Measurements from ENCODE around the gene PPAN. TPM values are rescaled to one million over a fixed set of nuclear protein-coding genes. Genes with fewer than 3 reads are reported as not detected.
A peak's percentile ranks its signal among the peaks of the same experiment; 100 is the strongest.

Gene PPAN
- polyA plus RNA-seq, 1 donor (not counting 4 experiments of a cell fraction or from before 2014, with no cell fraction given): 32.3 TPM

DNA sequence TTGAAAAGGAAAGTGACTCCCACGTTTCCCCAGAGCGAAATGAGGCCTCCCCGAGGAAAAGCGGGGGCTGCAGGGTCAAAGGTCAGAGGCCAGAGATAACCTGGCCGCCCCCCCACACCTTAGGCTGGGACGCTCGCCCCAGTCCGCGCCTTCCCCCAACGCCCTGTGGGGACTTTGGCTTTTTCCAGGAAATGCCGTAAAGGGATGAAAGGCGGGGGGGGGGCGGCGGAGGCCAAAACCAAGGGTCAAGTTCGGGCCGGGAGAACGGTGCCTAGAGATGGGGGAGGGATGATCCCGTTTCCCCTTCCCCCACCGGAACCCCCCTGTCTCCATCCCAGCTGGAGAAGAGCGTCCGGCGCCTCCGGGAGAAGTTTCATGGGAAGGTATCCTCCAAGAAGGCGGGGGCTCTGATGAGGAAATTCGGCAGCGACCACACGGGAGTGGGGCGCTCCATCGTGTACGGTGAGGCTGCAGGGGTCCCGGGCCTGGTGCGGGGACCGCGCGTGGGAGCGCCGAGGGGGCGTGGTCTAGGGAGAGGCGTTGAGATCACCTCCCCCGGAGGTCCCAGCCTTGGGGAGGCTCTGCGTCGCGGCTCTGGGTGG lies 19.5 kb upstream of the PPAN start:
- Histone ChIP-seq H4K20me1 (ENCODE audit: control insufficient read depth, extremely low read depth, insufficient read depth, low read length) (no peaks in the 10 kb centered on the region), H3K79me2 (ENCODE audit: control insufficient read depth, insufficient read depth, low read length) (no peaks in the 10 kb centered on the region), H3K27ac (ENCODE audit: control insufficient read depth, insufficient read depth, low read length) (peak overlapping the region; percentile 56), H3K9ac (ENCODE audit: control insufficient read depth, extremely low read depth, insufficient read depth, low read length) (peak overlapping the region; percentile 83), H3K4me1 (ENCODE audit: control insufficient read depth, extremely low read depth, insufficient read depth, low read length) (no peaks in the 10 kb centered on the region), H2AFZ (ENCODE audit: control insufficient read depth, low read length) (peak overlapping the region; percentile 86), H3K4me2 (ENCODE audit: control insufficient read depth, extremely low read depth, insufficient read depth, low read depth, low read length) (peak overlapping the region; percentile 87), H3K27me3 (ENCODE audit: control insufficient read depth, extremely low read depth, insufficient read depth, low read length) (no peaks in the 10 kb centered on the region), H3K4me3 (ENCODE audit: control insufficient read depth in 2 of 3, extremely low read depth in 1 of 3, insufficient read depth in 2 of 3, low read depth in 1 of 3, low read length in 3 of 3) (peak overlapping the region; percentile 77 to 96 (median 85)), H3K36me3 (ENCODE audit: control insufficient read depth in 2 of 2, extremely low read depth in 1 of 2, insufficient read depth in 2 of 2, low read length in 2 of 2) (peaks cover 0 to 11% of the 10 kb centered on the region in 2 experiments), H3K9me3 (ENCODE audit: control insufficient read depth, low read depth, low read length) (no peaks in the 10 kb centered on the region), H3K9me1 (ENCODE audit: control insufficient read depth, extremely low read depth, insufficient read depth, low read length) (no peaks in the 10 kb centered on the region)
- TF ChIP-seq, protein P1, sequence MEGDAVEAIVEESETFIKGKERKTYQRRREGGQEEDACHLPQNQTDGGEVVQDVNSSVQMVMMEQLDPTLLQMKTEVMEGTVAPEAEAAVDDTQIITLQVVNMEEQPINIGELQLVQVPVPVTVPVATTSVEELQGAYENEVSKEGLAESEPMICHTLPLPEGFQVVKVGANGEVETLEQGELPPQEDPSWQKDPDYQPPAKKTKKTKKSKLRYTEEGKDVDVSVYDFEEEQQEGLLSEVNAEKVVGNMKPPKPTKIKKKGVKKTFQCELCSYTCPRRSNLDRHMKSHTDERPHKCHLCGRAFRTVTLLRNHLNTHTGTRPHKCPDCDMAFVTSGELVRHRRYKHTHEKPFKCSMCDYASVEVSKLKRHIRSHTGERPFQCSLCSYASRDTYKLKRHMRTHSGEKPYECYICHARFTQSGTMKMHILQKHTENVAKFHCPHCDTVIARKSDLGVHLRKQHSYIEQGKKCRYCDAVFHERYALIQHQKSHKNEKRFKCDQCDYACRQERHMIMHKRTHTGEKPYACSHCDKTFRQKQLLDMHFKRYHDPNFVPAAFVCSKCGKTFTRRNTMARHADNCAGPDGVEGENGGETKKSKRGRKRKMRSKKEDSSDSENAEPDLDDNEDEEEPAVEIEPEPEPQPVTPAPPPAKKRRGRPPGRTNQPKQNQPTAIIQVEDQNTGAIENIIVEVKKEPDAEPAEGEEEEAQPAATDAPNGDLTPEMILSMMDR (optimal IDR thresholded peaks at IDR 0.05 in 1 of 3, IDR thresholded peaks at IDR 0.05 in 1 of 3, conservative IDR thresholded peaks at IDR 0.05 in 1 of 3; ENCODE audit: extremely low read depth in 1 of 3, insufficient read depth in 2 of 3, low read length in 3 of 3): no peak
- TF ChIP-seq EZH2 (IDR thresholded peaks at IDR 0.05; ENCODE audit: low read length): no peak
- dilution Hi-C loops (cut with MboI; ENCODE audit: extremely low pct_ligation_motif_present, low sequenced_read_pairs): loop anchor here (25.0 kb wide), 1 partner anchor 149 kb away; the partner anchor contains the start of gene OLFM2
- no peak for FAIRE-seq
- DNase-seq (ENCODE audit: low read depth, low spot score): no peak

DNA sequence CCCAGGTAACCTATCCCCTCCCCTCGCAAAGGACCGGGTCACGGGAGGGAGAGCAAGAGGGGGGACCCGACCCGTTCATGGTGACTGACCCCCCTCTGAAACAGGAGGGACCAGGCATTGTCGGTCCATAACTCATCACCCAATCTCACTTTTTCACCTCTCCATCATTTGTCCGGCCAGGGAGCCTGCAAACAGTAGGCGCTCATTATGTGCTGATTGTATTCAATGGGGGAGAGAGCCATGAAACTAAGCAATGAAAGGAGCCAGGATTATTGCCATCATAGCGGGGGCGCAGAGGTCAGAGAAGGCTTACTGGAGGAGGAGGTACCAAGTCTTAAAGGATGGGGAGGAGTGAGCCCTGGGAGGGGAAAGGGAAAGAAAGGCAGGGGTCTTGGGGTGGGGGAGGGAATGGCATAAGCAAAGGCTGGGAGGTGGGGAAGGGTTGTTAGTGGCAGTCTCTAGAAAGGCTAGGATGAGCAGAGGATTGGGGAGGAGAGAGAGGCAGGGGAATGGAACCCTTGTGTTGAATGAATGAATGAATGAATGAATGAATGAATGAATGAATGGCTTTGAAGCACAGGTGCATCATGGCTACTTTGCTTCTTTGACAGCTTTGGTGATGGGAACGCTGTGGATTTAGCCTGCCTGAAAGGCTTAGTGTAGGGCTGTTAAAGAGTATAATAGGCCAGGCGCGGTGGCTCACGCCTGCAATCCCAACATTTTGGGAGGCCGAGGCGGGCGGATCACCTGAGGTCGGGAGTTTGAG lies 18.7 kb upstream of the PPAN start:
- no peak for DNase-seq (ENCODE audit: low read depth, low spot score)
- H3K9ac ChIP-seq (ENCODE audit: control insufficient read depth, extremely low read depth, insufficient read depth, low read length): no peak overlapping the region
- H3K36me3 ChIP-seq (ENCODE audit: control insufficient read depth in 2 of 2, extremely low read depth in 1 of 2, insufficient read depth in 2 of 2, low read length in 2 of 2): peaks cover 0 to 16% of the 10 kb centered on the region in 2 experiments
- H4K20me1 ChIP-seq (ENCODE audit: control insufficient read depth, extremely low read depth, insufficient read depth, low read length): no peaks in the 10 kb centered on the region
- no peaks in the 10 kb centered on the region for H3K27me3 ChIP-seq (ENCODE audit: control insufficient read depth, extremely low read depth, insufficient read depth, low read length)
- TF ChIP-seq, protein P1 (optimal IDR thresholded peaks at IDR 0.05 in 1 of 3, IDR thresholded peaks at IDR 0.05 in 1 of 3, conservative IDR thresholded peaks at IDR 0.05 in 1 of 3; ENCODE audit: extremely low read depth in 1 of 3, insufficient read depth in 2 of 3, low read length in 3 of 3): no peak
- no peak for TF ChIP-seq EZH2 (IDR thresholded peaks at IDR 0.05; ENCODE audit: low read length)
- peak overlapping the region in 1 of 3 experiments; percentile 85 for H3K4me3 ChIP-seq (ENCODE audit: control insufficient read depth in 2 of 3, extremely low read depth in 1 of 3, insufficient read depth in 2 of 3, low read depth in 1 of 3, low read length in 3 of 3)
- H3K79me2 ChIP-seq (ENCODE audit: control insufficient read depth, insufficient read depth, low read length): no peaks in the 10 kb centered on the region
- H3K4me1 ChIP-seq (ENCODE audit: control insufficient read depth, extremely low read depth, insufficient read depth, low read length): no peaks in the 10 kb centered on the region
- no peak overlapping the region for H2AFZ ChIP-seq (ENCODE audit: control insufficient read depth, low read length)
- no peak overlapping the region for H3K27ac ChIP-seq (ENCODE audit: control insufficient read depth, insufficient read depth, low read length)
- H3K4me2 ChIP-seq (ENCODE audit: control insufficient read depth, extremely low read depth, insufficient read depth, low read depth, low read length): peak overlapping the region; percentile 87
- H3K9me3 ChIP-seq (ENCODE audit: control insufficient read depth, low read depth, low read length): no peaks in the 10 kb centered on the region
- H3K9me1 ChIP-seq (ENCODE audit: control insufficient read depth, extremely low read depth, insufficient read depth, low read length): no peaks in the 10 kb centered on the region
- dilution Hi-C loops (cut with MboI; ENCODE audit: extremely low pct_ligation_motif_present, low sequenced_read_pairs): loop anchor here (25.0 kb wide), 1 partner anchor 150 kb away; the partner anchor contains the start of gene OLFM2
- FAIRE-seq: no peak
